ENCODE measurements around the gene MPEG1. TPM values are rescaled to one million over a fixed set of nuclear protein-coding genes. Genes with fewer than 3 reads are reported as not detected.

Gene MPEG1
- total RNA-seq, 4 donors from 2014 or later: 1.0 to 15.1 (median 5.7) TPM

- H3K4me1 ChIP-seq: no peaks in the 10 kb centered on the region
- H3K9me3 ChIP-seq: no peaks in the 10 kb centered on the region
- H3K4me3 ChIP-seq: no peak overlapping the region
- H3K27ac ChIP-seq: no peak overlapping the region
- no peak for DNase-seq
- intact Hi-C loops (cut with DNase I; ENCODE audit: low total_unique reads): no loop called here
- no peak for TF ChIP-seq POLR2A (IDR thresholded peaks at IDR 0.05)
- TF ChIP-seq, protein P1, sequence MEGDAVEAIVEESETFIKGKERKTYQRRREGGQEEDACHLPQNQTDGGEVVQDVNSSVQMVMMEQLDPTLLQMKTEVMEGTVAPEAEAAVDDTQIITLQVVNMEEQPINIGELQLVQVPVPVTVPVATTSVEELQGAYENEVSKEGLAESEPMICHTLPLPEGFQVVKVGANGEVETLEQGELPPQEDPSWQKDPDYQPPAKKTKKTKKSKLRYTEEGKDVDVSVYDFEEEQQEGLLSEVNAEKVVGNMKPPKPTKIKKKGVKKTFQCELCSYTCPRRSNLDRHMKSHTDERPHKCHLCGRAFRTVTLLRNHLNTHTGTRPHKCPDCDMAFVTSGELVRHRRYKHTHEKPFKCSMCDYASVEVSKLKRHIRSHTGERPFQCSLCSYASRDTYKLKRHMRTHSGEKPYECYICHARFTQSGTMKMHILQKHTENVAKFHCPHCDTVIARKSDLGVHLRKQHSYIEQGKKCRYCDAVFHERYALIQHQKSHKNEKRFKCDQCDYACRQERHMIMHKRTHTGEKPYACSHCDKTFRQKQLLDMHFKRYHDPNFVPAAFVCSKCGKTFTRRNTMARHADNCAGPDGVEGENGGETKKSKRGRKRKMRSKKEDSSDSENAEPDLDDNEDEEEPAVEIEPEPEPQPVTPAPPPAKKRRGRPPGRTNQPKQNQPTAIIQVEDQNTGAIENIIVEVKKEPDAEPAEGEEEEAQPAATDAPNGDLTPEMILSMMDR (IDR thresholded peaks at IDR 0.05): peak in 1 of 4 experiments; percentile 1
- no peaks in the 10 kb centered on the region for H3K27me3 ChIP-seq
- no peaks in the 10 kb centered on the region for H3K36me3 ChIP-seq
Measured at GRCh38 chr11:59182457-59183151, 30.1 kb downstream of the MPEG1 start.

DNA sequence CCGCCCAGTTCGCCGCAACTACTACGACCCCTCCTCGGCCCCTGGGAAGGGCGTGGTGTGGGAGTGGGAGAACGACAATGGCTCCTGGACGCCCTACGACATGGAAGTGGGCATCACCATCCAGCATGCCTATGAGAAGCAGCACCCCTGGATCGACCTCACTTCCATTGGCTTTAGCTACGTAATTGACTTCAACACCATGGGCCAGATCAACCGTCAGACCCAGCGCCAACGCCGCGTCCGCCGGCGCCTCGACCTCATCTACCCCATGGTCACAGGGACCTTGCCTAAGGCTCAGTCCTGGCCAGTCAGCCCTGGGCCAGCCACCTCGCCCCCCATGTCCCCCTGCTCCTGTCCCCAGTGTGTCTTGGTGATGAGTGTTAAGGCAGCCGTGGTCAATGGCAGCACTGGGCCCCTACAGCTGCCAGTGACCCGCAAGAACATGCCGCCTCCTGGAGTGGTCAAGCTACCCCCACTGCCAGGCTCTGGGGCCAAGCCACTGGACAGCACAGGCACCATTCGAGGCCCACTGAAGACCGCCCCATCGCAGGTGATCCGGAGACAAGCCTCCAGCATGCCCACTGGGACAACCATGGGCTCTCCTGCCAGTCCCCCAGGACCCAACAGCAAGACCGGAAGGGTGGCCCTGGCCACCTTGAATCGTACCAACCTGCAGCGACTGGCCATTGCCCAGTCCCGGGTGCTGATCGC, 30.8 kb downstream of the MPEG1 start:
- no peaks in the 10 kb centered on the region for H3K36me3 ChIP-seq
- no peak overlapping the region for H3K4me3 ChIP-seq
- intact Hi-C loops (cut with DNase I; ENCODE audit: low total_unique reads): no loop called here
- H3K27me3 ChIP-seq: no peaks in the 10 kb centered on the region
- TF ChIP-seq, protein P1 (IDR thresholded peaks at IDR 0.05): no peak
- no peak for TF ChIP-seq POLR2A (IDR thresholded peaks at IDR 0.05)
- no peaks in the 10 kb centered on the region for H3K9me3 ChIP-seq
- no peaks in the 10 kb centered on the region for H3K4me1 ChIP-seq
- no peak overlapping the region for H3K27ac ChIP-seq
- DNase-seq: no peak

GRCh38 chr11:59180907-59181306, 31.8 kb downstream of the MPEG1 start:
- TF ChIP-seq, protein P1 (IDR thresholded peaks at IDR 0.05): no peak
- no peak for TF ChIP-seq POLR2A (IDR thresholded peaks at IDR 0.05)
- no peaks in the 10 kb centered on the region for H3K36me3 ChIP-seq
- no peaks in the 10 kb centered on the region for H3K9me3 ChIP-seq
- H3K27me3 ChIP-seq: no peaks in the 10 kb centered on the region
- DNase-seq: no peak
- no peak overlapping the region for H3K27ac ChIP-seq
- H3K4me1 ChIP-seq: no peaks in the 10 kb centered on the region
- no peak overlapping the region for H3K4me3 ChIP-seq
- intact Hi-C loops (cut with DNase I; ENCODE audit: low total_unique reads): no loop called here

DNA sequence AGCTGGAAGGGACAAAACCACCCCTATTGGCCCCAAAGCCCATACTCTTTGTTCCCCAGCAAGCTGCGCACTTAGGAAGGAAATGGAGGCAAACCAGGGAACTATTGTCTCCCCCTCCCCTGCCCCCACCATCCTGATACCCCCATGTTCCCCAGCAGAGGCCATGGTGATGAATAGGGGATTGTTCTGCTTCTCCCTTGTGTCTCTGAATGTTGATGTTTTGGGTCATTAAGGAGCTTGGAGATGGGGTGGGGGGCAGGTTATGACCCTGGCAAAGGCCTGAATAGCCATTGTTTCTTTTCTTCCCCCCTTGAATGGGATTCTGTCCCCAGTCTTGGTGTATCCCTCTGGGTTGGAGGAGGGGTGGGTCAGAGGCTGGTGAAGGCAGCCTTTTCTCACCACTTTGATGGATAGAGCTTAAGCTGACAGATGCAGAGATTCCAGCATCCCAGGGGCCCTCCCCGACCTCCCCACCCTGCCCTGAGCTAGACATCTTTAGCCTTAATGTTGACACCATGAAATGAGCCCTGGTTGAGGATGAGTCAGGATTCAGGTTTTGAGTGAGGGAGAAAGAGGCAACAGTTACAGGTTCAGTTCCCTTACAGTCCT, 32.5 kb downstream of the MPEG1 start:
- Histone ChIP-seq H3K27ac (no peak overlapping the region), H3K9me3 (no peaks in the 10 kb centered on the region), H3K4me1 (no peaks in the 10 kb centered on the region), H3K36me3 (no peaks in the 10 kb centered on the region), H3K4me3 (no peak overlapping the region), H3K27me3 (no peaks in the 10 kb centered on the region)
- no peak for DNase-seq
- no peak for TF ChIP-seq POLR2A (IDR thresholded peaks at IDR 0.05)
- TF ChIP-seq, protein P1 (IDR thresholded peaks at IDR 0.05): no peak
- intact Hi-C loops (cut with DNase I; ENCODE audit: low total_unique reads): no loop called here

DNA sequence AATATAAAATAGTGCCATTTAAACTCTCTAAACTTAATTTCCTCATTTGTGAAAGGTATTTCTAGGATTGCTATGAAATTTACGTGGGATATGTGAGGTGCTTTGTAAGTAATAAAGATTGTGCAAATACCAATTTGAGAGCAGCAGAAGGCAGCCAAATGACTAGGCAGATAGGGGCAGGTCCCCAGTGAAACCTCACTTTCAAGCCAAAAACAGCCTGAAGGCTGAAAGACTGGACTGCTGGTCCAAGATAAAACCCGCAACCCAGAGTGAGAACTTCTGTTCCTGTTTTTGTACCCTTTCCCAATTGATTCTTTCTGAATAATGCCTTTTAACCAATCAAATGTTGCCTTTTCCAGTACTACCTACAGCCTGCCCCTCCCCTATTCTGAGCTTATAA, 33.6 kb downstream of the MPEG1 start:
- no peak overlapping the region for H3K27ac ChIP-seq
- H3K27me3 ChIP-seq: no peaks in the 10 kb centered on the region
- no peaks in the 10 kb centered on the region for H3K36me3 ChIP-seq
- no peak for DNase-seq
- intact Hi-C loops (cut with DNase I; ENCODE audit: low total_unique reads): loop anchor here (10.0 kb wide), 1 partner anchor 106 kb away; no protein-coding TSS in a partner anchor
- H3K4me1 ChIP-seq: no peaks in the 10 kb centered on the region
- no peaks in the 10 kb centered on the region for H3K9me3 ChIP-seq
- TF ChIP-seq POLR2A (IDR thresholded peaks at IDR 0.05): no peak
- TF ChIP-seq, protein P1 (IDR thresholded peaks at IDR 0.05): no peak
- no peak overlapping the region for H3K4me3 ChIP-seq

Data from uterus (tissue), 4 donors.